Mammary epithelial cell (primary cell): ENCODE measurements around the gene PLEKHA6.

Experiments
- EZH2 ChIP-seq: IDR thresholded peaks from 2 replicates; pipeline ENCODE4 v1.6.1; 2012; ENCODE audit warnings: low read length, inconsistent platforms, borderline replicate concordance
- TF ChIP-seq, protein P1 (sequence below), 2 donors: IDR thresholded peaks in 1 of 2; conservative IDR thresholded peaks in 1 of 2; 2 replicates each; pipeline ENCODE4 v1.5.1; 2011 to 2012; ENCODE audit warnings: inconsistent platforms in 2 of 2, low read length in 2 of 2, mild to moderate bottlenecking in 2 of 2, control low read depth in 1 of 2, low read depth in 1 of 2; ENCODE audit not compliant: insufficient read depth in 1 of 2; ENCODE audit errors: extremely low read depth in 1 of 2

- TF ChIP-seq, protein P1, sequence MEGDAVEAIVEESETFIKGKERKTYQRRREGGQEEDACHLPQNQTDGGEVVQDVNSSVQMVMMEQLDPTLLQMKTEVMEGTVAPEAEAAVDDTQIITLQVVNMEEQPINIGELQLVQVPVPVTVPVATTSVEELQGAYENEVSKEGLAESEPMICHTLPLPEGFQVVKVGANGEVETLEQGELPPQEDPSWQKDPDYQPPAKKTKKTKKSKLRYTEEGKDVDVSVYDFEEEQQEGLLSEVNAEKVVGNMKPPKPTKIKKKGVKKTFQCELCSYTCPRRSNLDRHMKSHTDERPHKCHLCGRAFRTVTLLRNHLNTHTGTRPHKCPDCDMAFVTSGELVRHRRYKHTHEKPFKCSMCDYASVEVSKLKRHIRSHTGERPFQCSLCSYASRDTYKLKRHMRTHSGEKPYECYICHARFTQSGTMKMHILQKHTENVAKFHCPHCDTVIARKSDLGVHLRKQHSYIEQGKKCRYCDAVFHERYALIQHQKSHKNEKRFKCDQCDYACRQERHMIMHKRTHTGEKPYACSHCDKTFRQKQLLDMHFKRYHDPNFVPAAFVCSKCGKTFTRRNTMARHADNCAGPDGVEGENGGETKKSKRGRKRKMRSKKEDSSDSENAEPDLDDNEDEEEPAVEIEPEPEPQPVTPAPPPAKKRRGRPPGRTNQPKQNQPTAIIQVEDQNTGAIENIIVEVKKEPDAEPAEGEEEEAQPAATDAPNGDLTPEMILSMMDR (conservative IDR thresholded peaks at IDR 0.05 in 1 of 2, IDR thresholded peaks at IDR 0.05 in 1 of 2; ENCODE audit: extremely low read depth in 1 of 2, insufficient read depth in 1 of 2, low read depth in 1 of 2, low read length in 2 of 2) = no peak
- TF ChIP-seq EZH2 = no peak
Observed at GRCh38 chr1:204256531-204256930, 103.2 kb downstream of the PLEKHA6 start.
